Activated gamma-delta T cell treated with anti-CD3 and anti-CD28 coated beads, Interleukin-2, amount 50 U/mL, for 16 hours (primary cell): ENCODE data around the gene CATSPERE.
"Not testable (repeated sequence)": the region's sequence is repeated elsewhere in the genome, so short reads cannot be mapped to it uniquely, and the experiment has no call there.

Source experiments
- DNase-seq: peaks from one replicate; pipeline ENCODE4 v3.0.0-alpha.2; 2020; ENCODE audit warnings: low read depth

CATSPERE gene

DNA sequence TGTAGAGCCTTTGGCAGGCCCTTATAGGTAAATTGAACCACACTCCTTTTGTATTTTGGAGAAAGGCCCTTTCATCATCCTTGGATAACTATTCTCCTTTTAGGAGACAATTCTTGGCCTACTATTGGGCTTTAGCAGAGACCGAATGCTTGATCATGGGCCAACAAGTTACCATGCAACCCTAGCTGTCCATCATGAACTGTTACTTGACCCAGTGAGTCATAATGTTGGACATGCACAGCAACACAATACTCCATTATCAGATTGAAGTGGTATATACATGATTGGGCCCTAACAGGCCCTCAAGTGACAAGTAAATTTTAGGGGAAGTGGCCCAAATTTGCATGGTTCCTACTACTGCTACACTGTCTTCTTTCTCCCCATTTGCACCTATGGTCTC is 84.4 kb downstream of the CATSPERE start:
- DNase-seq, result no peak

GRCh38 chr1:244548558-244549115 is 87.6 kb downstream of the CATSPERE start:
- DNase-seq, result no peak

DNA sequence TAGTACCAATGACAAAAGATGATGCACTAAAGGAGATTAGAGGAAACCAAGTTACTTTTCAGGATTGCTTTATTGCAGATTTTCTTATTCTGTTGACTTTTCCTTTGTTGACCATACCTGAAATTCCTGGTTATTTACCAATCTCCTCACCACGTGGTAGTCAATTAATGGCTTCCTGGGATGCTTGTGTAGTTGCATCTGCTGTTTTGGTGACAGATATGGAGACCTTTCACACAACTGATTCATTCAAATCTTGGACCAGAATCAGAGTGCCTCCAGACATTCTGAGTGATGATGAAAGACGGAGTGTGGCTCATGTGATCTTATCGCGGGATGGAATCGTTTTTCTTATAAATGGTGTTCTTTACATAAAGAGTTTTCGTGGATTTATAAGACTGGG is 91.3 kb downstream of the CATSPERE start:
- DNase-seq, result no peak

- no peak for DNase-seq
These were observed 95.2 kb downstream of the CATSPERE start for GRCh38 chr1:244556263-244556662.

- no peak for DNase-seq
These were observed 96.5 kb downstream of the CATSPERE start for GRCh38 chr1:244557565-244557964.

- no peak for DNase-seq
These were observed 98.5 kb downstream of the CATSPERE start for GRCh38 chr1:244559561-244559960.

DNA sequence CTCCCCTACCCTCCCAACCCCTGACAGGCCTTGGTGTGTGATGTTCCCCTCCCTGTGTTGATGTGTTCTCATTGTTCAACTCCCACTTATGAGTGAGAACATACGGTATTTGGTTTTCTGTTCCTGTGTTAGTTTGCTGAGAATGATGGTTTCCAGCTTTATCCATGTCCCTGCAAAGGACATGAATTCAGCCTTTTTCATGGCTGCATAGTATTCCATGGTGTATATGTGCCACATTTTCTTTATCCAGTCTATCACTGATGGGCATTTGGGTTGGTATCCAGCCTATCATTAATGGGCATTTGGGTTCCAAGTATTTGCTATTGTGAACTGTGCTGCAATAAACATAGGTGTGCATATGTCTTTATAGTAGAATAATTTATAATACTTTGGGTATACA is 101.8 kb downstream of the CATSPERE start:
- DNase-seq, result not testable (repeated sequence)

DNA sequence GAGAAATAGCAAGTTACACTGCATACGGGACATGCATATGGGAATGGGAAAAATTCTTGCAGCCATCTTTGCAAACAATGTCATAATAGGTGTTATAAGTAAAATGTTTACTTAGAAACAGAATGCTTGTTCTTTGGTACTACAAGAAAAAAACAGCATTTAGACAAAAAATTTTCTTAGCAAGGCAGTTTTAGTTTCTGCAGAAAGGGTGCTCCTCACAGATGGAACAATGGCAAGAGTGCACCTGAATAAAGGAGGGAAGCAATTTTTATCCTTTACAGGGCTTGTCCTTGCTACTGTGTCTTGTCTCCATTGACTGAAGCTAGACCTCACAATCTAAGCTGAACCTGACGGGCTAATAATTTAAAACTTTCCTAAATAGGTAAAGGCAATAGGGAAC is 112.7 kb downstream of the CATSPERE start:
- DNase-seq, result no peak

DNA sequence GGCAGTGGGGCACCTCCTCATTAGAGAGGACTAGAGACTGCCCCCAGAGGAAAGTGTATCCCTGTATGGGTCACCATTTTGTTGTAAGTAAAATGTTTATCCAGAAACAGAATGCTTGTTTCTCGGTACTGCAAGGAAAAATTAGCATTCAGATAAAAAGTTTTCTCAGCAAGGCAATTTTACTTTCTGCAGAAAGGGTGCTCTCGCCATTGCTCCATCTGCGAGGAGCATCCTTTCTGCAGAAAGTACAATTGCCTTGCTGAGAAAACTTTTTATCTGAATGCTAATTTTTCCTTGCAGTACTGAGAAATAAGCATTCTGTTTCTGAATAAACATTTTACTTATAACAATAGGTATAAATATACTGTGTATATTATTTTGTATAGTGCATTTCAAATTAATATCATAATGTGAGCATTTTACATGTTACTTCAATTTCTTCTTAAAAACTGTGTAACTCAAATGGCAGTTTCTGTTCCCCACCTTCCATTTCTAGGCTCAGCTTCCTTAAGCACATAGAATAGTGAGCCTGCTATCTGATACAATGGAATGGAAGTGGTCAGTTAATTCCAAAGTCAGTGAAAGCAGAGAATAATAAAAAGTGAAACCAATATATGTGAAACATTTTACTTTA is 115.3 kb downstream of the CATSPERE start:
- no peak for DNase-seq

- DNase-seq, result not testable (repeated sequence)
These were observed 117.1 kb downstream of the CATSPERE start for GRCh38 chr1:244578205-244578604.

GRCh38 chr1:244583358-244583982 is 122.4 kb downstream of the CATSPERE start:
- DNase-seq, result no peak

DNA sequence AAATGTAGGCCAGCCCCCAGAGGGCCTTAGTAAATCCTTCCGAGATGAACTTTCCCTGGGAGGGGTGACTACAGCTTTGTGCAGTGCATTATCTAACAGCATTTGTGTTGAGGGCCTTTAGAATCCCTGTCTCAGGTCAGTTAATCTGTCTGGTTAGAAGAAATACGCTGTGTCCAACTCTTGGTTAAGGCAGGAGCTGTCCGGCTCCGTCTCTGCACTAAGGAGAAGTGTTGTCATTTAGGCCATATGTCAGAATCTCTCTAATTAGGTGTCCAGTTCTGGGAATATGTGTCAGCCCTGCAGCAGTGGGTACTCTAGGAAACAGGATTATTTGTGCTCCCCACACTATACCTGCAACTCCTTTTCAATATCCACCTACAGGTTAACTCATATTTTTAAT is 124.8 kb downstream of the CATSPERE start:
- DNase-seq, result no peak

- no peak for DNase-seq
These were observed 129.6 kb downstream of the CATSPERE start for GRCh38 chr1:244590670-244591069.

DNA sequence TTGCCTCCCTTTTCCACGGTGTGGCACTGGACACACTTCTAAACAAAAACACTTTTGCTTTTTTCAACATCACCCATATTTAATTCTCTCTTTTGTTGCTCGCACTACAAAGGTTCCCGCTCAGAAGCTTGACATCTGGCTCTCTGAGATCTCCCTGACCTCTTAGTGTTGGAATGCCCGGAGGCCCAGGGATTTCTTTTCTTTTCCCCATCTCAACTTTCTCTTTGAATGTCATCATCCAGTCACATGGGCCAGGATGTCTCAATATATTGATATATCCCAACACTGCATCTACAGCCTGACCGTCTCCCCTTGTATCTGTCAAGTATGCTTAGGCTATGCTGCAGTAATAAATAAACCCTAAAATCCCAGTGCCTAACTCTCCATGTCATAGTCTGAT is 137.5 kb downstream of the CATSPERE start:
- DNase-seq, result no peak

DNA sequence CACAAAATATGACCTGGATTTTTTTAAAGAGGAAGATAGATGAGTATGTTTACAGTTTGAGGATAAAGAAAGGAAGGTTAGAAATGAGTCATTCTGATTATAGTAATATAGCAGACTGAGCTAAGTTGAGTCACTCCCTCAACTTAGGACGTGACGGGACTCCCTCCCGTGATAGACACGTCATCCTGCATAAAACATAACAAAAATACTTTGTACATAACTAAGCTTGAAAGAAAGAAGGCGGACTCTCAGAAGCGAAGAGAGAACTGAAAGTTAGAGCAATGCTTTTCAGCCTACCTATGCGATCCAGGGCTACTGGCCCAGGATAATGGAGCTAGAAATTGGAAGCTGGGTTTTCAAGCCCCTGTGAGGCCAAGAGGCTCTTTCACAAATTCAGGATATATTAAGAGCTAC is 138.9 kb downstream of the CATSPERE start:
- no peak for DNase-seq

DNA sequence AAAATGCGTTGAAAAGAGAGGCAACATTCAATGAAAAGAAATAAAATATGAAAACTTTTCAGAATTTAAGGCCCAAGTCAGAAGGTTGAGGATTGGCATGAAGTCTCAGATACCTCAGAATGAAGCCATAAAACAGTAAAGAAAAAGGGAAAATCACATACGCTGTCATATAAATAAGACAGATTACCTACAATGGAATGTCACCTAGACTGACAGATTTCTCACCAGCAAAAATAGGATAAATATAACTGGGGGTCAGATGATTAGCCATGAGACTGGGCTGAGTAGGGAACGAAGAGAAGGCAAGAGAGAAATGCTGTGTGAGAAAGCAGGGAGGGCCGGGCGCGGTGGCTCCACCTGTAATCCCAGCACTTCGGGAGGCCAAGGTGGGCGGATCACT is 140.3 kb downstream of the CATSPERE start:
- no peak for DNase-seq

GRCh38 chr1:244603498-244603897 is 142.4 kb downstream of the CATSPERE start:
- DNase-seq, result no peak

DNA sequence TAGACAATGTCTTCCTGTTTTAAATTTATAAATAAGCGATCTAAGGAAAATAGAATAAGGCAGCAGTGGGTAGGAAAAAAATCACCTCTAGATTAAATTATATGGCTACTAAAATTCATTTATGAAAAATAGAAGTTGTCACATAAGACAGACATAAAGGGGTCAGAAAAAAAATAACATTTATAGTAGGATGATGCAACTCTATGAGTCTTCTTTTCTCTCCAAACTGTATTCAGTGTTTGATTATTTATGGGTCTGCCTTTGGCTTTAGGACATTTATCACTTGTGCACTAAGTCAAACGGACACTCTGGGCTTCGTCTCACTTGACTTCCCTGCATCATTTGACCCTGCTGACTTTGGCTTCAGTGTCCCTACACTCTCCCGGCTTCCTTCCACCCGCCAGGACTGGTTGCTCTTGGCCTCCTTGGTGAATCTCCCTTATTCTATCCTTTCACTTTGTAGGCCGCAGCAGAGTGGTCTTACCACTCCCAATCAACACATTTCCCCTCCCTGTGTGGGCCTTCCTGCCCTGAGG is 144.8 kb downstream of the CATSPERE start:
- no peak for DNase-seq

GRCh38 chr1:244614113-244614836 is 153.2 kb downstream of the CATSPERE start:
- no peak for DNase-seq

DNA sequence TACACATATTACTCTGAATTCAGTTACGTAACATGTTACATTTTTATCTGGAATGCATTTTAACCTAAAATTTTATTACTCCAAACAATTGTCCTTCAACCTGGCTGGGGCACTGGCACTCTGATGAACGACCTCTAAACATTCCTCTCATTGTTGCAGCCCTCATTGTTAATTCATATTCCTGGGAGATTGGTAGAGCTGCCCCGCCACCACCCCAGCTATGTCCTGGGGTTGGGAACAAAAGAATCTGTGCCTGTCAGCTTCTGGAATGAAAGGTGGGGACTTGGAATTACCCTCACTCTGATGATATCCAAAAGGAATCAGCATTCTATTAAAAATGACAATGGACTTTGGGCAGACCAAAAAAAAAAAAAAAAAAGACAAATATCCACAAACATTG is 153.8 kb downstream of the CATSPERE start:
- DNase-seq, result no peak

- no peak for DNase-seq
These were observed 154.2 kb downstream of the CATSPERE start for GRCh38 chr1:244615301-244615700.

GRCh38 chr1:244626709-244627108 is 165.6 kb downstream of the CATSPERE start:
- DNase-seq, result no peak

- DNase-seq, result no peak
These were observed 167.7 kb downstream of the CATSPERE start for GRCh38 chr1:244628789-244629188.
